Hindlimb muscle (tissue), 1 donor: Measurements from ENCODE around the gene TMEM205. TPM values are rescaled to one million over a fixed set of nuclear protein-coding genes. Genes with fewer than 3 reads are reported as not detected.
"Not testable (repeated sequence)": the region's sequence is repeated elsewhere in the genome, so short reads cannot be mapped to it uniquely, and the experiment has no call there.

Experiments
- DNase-seq: peaks from one replicate; pipeline ENCODE4 v3.0.0-alpha.2; 2013
- polyA plus RNA-seq: library from polyadenylated mRNA; unstranded; fragments of 120-200 nt; gene quantifications from one replicate; pipeline ENCODE4 v1.2.1, GENCODE V29; 2013; ENCODE audit not compliant: insufficient read length

Gene TMEM205
- 48.5 TPM for polyA plus RNA-seq

DNA sequence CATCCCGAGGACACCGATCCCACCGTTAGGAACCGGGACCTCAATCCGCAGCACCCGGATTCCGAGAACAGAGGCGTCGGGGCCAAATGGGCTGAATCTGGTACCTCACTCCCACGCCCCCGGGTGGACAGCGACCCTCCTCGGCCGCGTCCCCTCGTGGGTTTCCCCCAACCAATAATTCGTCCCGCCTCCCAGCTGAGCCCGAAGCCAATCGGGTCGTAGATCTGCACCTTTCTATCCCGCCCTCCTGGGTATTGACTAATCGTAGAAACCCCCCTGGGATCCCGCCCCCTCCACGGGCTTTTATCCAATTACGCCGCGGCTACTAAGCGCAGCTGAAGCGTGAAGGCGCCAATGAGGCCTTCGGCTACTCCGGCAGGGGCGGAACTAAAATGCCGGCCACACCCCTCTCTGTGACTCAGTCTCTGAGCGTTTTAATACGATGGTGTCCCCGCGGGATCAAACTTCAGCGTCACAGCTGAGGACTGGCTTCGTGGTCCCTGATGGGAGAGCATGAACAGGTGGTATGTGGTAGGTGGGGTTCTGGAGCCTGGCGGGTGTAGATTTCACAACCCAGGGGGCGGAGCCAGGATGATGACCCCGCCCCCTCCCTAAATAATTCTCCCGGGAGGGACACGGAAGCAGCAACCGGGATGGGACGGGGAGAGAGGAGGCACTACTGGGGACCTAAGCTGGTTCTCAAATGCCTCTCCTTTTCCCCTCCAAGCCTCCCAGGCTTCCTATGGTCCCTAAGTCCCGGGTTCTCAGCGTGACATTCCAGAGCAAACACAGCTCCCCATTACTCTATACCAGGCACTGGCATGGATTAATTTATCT lies at the start of gene TMEM205, which contains the start of gene CCDC159:
Gene TMEM205, minus strand, starts transcription at position 165 of the 837 bp plus-strand sequence. CDS start 649 bp downstream, outside the sequence.
Gene CCDC159, plus strand, starts transcription at position 416 of the 837 bp plus-strand sequence. Its CDS starts 88 bp downstream, at position 504.
- DNase-seq, result peak; percentile 94

GRCh38 chr19:11390933-11391680 lies 45.0 kb upstream of the TMEM205 start:
- no peak for DNase-seq

DNA sequence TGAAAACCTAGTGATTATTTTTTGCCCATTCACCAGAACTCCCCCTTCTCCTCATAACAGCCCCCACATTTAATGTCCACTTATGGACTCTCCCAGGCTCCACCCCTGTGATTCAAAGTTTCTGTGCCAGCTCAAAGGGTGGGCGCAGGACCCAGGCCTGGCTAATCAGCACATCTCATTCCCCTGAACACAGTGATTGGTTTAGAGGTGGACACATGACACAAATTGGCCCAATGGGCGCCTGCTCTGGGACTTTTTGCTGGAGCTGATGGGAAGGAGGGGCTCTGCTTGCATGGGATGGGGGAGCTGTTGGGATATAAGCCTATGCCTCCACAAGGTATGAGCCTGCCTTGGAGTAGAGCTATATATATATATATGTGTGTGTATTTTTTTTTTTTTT lies 44.3 kb upstream of the TMEM205 start:
- no peak for DNase-seq

DNA sequence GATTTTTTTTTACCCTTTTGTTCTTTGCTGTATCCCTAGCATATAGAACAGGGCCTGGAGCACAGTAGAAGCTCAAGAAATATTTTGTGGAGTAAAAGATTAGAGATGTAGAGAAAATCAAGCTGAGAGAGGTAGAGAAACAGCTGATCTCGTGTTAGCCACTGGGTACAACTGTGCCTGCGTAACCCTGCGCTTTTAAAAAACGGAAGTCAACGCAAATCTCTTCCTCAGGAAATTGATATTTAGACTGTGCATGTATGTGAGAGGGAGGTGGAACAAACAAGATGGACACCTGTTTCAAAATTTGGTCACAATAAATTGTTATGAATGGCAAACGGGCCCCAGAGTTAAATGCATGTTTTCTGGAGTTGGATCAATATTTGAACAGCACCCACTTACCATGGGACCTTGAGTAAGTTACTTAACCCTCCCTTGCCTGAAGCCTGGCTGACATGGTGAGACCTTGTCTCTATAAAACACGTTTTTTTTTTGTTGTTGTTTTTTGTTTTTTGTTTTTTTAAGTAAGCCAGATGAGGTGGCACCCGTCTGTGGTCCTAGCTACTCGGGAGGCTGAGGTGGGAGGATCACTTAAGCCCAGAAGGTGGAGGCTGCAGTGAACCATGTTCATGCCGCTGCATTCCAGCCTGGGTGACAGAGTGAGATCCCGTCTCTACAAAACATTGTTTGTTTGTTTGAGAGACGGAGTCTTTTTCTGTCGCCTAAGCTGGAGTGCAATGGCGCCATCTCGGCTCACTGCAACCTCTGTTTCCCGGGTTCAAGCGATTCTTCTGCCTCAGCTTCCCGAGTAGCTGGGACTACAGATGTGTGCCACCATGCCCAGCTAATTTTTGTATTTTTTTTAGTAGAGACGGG lies 41.3 kb upstream of the TMEM205 start:
- no peak for DNase-seq

- DNase-seq, result no peak
Measured at GRCh38 chr19:11384778-11385129, 38.7 kb upstream of the TMEM205 start.

DNA sequence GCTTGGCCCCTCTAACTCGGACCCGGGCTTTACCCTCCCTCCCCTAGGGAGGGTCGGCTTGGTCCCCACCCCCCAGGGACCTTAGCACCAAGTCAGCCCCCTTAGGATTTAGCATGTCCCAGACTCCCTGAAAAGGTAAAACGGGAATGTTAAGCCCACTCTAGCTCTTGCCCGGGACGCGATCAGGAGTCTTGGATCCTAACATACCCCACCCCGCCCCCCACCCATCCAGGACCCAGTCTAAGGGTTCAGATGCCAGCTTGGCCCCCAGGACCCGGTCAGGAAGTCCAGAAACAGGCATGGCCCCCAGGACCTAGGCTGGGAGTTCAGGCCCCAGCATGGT lies 37.6 kb upstream of the TMEM205 start:
- DNase-seq, result no peak

DNA sequence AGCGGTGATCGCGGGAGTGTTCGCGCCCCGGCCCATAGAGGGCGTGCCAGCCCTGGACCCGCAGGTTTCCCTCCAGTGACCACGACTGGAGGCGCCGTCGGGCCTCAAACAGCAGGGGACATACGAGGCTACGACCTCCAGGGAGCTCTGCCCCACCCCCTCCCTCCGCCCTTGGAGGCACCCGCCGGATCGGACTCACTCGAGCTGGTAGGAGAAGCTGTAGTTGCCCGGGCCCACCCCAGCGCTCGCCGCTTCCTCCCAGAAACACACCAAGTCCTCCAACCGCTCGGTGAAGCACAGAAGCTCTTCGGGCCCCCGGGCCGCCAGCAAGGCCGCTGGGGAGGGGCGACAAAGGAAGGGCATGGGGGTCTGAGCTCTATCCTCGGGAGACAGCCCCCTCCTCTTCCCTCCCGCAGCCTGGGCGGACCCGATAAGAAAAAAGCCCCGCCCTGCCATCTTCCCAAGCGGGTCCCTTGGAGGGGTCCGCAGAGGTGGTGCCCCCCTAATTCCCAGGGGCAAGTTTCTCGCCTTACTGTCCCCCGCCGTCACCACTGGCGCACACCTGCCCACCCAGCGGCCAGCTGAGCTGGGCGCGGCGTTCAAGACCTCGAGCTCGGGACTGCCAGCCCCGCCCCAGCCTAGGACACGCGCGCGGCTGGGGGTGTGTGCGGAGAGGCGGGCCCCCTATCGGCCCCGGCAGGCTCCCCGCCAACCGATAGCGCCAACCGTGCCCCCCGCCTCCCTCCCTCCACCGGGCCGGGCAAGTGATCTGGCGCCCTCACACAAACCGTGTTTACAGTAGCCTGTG lies 37.0 kb upstream of the TMEM205 start:
- no peak for DNase-seq

GRCh38 chr19:11380653-11381537 lies 34.8 kb upstream of the TMEM205 start:
- peak; percentile 95 for DNase-seq

DNA sequence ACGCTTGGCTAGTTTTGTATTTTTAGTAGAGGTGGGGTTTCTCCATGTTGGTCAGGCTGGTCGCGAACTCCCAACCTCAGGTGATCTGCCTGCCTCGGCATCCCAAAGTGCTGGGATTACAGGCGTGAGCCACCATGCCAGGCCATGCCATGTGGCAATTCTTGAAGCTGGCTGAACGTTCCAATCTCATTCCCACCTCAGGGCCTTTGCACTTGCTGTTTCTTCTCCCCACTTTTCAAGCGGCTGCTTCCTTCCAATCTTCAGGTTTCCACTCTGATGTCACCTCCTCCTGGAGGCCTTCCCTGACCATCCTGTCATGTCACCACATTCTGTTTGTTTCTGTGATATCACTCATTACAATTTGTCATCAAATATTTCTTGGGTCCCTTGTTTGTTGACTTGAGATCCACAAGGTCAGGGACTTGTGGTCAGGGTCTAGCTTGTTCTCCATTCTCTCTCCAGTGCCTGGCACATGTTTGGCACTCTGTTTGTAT lies 33.8 kb upstream of the TMEM205 start:
- no peak for DNase-seq

DNA sequence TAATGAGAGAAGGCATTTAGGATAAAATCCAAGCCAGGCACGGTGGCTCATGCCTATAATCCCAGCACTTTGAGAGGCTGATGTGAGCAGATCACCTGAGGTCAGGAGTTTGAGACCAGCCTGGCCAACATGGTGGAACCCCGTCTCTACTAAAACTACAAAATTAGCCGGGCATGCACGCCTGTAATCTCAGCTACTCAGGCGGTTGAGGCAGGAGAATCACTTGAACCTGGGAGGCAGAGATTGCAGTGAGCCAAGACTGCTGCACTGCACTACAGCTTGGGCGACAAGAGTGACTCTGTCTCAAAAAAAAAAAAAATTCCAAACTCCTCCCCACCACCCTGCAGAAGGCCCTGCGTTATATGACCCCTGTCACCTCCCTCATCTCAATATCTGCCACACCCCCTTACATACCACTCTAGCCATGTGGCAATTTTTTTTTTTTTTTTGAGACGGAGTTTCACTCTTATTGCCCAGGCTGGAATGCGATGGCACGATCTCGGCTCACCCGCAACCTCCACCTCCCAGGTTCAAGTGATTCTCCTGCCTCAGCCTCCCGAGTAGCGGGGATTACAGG lies 33.3 kb upstream of the TMEM205 start:
- DNase-seq, result not testable (repeated sequence)

DNA sequence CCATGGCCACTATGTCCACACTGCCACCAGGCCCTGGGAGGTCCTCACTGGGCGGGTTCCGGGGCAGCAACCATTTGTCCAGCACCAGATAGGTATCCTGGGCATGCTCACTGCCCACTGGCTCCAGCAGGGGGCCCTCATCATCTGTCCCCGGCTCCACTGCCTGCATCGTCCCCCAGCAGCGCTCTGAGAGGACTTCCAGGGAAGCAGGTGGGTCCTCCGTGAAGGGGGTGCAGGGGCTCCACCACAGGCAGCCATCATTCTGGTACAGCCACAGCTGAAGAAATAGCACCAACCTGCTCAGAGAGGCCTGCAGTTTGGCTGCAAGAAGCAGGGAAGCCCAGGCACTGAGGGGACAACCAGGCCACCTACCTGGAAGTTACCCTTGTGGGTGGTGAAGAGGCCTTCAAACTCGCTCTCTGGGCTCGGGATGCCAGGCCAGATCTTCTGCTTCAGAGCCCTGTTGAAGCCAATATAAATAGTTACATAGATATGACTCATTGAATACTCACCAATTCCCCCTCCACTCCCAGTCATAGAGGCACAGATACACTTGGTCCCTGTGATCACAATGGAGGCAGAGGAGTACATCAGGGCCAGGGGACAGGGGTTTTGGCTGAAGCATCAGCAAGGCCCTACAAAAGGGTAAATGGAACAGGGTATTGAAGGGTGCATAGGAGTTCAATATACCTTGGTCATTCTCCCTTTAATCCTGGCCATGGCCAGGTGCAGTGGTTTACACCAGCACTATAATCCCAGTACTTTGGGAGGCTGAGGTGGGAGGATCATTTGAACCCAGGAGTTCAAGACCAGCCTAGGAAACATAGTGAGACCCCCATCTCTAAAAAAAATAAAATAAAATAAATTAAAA lies 32.5 kb upstream of the TMEM205 start:
- no peak for DNase-seq

DNA sequence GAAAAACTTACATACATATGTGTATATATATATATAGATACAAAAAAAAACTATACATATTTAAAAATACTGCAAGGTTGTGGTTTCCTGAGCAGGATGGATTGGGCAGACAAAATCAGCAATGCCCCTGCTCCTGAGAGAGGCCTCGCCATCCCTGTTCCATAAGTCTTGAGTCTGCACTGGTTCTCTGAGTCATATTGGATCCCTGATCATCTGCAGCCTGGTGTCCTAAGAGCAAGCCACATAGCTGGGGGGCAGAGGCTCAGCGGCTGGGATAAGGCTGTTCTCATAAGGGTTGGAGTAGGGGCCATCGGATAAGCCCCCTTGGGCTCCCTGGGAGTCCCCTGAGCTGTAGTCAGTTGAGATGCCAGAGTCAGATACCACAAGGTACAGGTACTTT lies 31.7 kb upstream of the TMEM205 start:
- DNase-seq, result no peak

DNA sequence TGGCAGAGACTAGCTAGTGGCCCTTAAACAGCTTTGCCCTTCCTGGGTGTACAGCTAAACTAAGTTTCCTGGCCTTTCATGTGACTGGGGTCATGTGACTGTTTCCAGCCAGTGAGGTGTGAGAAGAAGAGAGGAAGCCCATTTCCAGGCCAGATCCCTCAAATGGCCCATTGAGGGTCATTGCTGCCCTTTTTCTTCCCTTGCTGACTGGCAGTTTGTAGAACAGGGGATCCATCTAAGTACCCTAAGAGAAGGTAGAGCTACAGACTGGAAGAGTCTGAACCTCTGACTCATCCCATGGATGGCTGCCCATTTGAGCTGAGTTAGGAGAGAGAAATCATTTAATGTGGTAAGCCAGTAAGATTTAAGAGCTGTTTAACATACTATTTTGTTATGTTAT lies 31.2 kb upstream of the TMEM205 start:
- DNase-seq, result no peak

- DNase-seq, result no peak
Measured at GRCh38 chr19:11375143-11375948, 29.3 kb upstream of the TMEM205 start.

DNA sequence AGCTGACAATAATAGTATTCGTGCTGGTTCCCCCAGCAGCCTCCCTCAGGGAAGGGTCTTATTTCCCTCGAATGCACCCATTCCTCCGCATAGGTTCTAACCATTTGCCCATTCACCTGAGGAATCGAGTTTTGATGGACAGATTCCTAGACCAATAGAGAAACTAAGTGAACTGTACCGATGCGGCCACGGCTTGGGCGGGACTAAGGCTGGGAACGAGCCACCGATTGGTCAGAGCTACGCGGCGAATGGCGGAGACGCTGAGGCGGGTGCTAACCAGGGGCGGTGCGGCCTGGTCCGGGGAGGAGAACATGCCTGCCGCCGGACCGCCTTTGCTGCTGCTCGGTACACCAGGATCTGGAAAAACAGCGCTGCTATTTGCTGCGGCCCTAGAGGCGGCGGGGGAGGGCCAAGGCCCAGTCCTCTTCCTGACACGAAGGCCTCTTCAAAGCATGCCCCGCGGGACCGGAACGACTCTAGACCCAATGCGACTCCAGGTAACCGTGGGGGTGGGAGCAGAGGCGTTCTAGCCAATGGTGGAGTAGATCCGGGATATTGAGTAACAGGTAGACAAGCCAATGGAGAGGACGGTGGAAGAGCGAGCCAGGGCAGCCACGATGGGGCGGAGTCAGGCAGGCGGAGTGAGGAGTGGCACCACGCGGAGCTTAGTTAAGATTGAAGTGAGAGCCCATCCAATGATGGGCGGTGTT lies 28.5 kb upstream of the TMEM205 start, which contains the start of gene SWSAP1:
Gene SWSAP1, plus strand, starts transcription at position 234 of the 710 bp plus-strand sequence. Its CDS starts 15 bp downstream, at position 249.
- DNase-seq, result peak; percentile 99

DNA sequence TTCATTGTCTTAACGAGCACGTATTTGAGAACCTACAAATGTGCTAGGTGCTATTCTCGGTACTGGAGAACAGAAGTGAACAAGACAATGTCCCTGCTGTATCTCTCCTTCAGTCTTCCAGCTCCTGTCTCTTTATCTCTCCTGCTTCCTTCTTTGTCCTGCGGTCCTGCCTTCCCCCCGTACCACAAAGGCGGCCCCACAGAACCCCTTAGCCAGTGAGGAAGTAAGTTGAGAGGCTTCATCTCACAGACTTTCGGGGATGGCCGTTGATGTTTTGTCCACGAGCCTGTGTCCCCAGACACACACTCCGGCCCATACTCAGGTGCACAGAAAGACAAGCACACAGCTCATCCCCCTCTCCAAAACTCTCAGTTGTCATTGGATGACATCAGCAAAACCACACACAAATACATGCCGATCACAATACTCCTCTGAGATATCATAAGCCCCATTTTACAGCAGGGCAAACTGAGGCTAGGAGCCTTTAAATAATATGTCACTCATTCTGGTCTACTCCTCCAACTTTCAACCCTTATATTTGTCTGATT lies 27.9 kb upstream of the TMEM205 start:
- DNase-seq, result no peak
